LoVo (cell line): ENCODE data around the gene BMF.

ENCODE experiments used
- DNase-seq: peaks from one replicate; pipeline ENCODE4 v3.0.0-alpha.2; 2016; ENCODE audit warnings: low spot score

The BMF gene

DNA sequence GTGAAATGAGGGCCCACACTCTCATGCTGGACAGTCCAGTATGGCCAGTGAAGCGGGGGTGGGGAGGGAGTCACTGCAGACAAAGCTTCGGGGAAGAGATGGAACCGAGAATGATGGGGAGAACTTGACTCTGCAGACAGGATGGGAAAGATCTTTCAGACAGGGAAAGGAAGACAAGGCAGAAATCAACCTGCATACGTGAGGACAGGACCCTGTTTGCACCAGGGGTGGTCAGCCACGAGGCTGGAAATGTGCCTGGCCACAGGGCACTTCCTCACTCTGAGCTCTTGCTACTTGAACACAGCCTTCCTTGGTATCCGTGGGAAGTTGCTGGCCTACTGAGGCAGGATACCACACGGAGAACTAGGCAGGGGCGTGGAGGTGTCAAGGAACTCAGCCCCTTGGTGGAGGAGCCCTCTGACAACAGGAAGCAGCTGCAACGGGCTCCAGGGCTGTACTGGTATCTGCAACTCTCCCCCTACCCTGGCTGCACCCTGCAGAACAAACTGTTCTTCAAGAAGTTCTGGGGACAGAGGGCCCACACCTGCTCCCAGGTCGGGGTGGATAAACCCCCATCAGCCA lies 60.4 kb downstream of the BMF start:
- no peak for DNase-seq

DNA sequence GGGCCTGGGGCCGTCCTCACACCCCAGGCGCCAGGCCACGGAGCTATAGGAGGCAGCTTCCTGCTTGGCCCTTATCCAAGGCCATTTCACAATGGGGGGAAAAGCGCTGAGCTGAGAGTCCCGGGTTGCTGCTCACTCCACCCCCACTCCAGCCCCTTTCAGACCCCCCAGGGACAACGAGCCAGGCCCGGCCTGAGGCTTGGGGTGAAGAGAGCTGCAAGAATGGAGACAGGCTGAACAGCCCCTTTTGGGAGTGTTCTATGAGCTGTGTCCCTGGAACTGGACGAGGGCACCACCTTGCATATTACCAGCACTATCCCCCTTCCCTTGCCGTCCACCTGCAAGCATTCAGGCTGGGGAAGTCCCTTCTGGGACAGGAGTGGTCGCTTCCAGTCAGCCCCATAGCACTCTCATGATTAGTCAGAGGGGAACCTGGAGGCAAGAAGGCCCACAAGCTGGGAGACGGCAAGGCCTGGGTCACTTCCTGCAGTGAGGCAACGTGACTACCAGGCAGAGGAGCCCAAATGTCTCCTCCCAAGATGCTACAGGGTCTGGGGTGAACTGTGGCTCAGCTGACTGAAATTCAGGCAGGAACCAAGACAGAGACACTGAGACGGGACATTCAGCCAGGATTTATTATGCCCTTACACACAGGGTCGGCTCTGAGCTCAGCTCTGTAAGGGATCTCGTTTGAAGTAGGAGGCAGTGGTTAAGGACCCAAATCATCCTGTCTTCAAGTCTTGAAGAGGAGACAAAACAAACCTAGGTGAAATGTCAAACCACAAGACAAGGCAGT lies 61.1 kb downstream of the BMF start:
- DNase-seq = no peak

DNA sequence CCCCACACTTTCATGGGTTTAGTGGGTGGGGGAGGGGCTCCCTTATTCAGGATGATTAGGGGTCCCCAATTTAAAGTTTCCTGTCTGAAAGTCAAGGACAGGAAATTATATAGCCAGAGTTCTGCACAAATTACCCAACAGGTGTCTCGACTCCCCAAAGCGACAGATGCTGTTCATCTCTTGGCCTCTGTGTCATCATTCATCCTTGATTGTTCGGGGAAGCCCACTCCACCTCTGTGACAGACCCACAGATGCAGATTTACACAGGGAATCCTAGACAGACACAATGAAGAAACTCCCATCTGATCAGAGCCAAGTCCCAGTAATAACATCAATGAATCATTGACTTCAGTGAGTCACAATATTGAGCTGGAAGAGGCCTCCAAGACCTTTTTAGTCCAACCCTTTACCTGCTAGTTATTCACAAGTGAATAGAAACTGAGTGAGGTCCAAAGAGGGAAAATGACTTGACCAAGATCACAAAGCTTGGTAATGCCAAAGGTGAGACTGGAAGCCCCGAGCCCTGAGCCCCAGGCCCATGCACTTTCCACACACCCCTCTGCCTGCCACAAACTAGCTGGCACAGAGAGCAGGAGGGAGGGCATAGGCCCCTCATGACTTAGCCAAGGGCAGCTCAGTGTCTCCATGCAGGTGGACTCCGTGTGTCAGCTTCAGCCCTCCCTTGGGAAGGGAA lies 61.8 kb downstream of the BMF start:
- no peak for DNase-seq

DNA sequence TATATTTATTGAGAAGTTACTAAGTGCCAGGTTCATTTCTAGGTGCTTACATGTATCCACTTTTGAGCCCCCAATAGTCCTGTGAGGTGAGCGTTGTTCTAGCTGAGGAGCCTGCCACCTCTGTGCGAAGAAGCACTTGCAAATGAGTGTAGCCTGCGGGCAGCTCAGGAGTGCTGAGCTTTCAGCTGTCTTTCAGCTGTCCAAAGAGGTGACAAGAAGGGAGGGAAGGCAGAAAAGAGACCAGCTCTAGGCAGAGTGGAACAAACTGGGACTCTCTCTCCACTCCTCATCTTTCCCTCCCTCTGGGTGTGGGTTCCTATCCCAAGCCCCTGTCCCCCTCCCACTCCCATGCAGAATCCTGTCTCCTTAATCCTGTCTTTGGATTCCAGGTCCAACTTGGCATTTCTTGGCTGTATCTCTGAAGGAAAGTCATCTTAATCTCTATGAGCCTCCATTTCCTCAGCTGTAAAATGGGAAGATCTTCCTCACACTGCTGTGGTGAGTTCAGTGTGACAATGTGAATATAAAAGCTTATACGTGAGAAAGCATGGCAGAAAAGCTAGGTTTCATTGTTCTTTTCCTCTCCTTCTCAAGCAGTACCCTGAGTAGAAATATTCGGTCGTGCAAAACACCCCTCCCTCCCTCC lies 63.0 kb downstream of the BMF start:
- DNase-seq = no peak

DNA sequence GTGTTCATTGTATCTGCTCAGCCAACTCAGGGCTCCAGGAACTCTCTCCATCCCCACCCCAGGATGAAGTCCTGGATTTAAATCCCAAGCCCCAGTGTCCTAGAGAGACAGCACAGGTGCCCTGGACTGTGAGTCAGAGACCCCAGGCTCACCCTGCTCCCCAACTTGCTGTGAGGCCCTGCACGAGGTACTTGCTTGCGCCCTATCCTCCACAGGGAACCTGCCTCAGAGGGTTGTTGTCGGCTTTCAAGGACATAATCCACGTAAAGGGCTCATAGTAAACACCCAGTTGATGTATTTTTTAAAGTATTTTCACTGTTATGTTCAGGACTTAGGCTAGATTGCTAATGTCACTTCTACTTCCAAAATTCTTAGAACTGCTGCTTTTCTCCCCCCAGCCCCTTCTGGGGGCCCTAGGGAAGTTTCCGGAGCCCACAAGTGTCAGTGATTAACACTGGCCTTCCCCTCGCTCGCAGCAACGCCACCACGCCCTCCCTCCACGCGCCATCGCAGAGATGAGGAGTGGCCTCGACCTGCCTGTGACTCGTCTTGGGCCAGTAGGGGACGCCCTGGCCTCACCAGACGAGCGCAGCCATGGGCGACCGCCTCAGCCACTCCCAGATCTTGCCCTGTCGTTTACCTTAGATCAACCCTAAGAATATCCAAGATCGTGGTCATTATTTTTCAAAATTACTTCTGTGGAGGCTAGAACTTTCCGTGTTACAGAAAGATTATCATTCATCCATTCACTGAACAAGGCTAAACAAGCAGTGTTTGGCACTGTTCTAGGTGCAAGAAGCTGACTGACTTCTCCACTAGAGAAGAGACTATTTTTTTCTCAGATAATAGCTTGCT lies 63.7 kb downstream of the BMF start:
- DNase-seq = peak; percentile 84

DNA sequence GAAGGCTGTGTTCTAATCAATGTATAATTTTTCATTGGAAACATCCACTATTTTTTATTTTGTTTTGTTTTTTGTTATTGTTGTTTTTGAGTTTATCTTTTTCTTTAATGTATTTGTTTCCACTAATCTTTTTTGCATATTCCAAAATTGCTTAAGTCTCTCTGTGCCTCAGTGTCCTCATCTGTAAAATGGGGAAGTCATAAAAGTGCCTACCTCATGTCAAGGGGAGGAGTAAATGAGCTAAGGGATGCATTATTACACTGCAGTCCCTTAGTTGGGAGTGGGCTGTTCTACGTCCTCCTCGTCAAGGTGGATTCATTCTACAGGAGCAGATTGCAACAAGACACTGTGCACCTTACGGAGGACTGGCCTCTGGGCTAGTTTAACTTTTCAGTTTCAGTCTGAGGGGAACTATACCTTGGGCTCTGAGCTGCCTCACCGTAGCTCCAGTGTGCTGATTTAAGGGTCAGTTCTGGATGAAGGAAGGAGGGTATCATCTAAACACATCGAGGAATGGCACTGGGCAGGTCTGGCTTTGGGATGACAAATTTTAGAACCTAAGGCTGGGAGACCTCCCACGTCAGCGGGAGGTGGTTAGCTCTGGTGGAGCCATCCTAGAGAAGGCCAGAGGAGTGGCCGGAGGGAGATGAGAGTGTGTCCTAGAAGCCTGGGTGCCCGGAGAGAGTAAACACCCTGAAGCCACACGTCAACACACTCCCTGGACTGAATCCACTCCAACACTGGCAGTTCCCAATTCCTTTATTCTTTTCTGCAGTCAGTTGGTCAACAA lies 64.6 kb downstream of the BMF start:
- DNase-seq = no peak

DNA sequence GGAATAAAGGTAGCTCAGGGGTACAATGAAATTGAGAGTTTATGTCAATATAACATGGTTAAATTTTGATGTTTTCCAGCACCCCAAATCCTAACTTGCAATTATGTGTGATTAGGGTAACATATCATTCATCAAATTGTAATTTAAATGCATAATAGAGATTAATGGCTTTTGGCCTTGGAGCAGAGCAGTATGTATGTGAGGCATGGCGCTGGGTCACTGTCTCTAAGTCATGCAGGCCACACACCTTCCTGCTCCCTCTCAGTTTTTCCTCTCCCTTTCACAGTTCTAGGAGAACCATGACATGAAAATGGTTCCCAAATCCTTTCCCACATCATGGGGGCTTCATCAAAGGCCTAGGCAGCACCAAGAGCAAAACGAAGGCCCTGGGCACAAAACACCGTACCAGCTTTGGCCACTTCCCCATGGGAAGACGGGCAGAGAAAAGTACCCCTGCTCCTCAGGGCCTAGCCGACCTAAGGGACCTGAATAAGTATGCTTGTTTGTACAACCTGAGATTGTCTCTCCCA lies 65.8 kb downstream of the BMF start:
- no peak for DNase-seq

DNA sequence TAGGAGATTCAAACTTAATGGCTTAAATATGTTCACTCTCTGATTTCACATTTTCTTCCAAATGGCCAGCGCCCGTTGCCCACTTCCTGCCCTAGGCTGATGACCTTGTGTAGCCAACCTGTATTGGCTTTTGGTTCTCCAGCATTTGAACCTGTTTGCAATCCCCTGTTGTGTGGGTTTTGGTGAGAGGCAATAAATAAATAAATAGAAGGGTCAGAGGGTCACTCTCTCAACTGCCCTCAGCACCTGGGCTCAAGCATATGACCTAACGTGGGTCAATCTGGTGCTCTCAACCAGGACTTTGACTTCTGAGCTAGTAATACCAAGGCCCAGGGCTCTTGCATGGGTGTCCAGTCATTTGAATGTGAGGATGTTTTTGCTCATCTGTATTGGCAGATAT lies 67.9 kb downstream of the BMF start:
- no peak for DNase-seq

DNA sequence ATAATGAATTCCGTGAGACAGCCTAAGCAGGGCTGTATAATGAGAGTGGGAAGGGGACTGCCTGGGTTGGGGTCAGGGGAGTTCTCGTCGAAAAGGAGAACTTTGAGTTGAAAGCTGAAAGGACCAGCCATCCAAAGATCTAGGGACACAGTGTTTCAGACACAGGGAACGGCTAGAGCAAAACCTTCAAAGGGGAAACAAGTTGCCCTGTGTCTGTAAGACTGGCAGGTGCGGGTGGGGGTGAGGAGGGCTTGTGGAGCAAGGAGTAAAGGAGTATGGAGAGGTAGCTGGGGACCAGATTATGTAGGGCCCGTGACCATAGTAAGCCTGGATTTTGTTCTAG lies 68.4 kb downstream of the BMF start:
- DNase-seq = no peak

DNA sequence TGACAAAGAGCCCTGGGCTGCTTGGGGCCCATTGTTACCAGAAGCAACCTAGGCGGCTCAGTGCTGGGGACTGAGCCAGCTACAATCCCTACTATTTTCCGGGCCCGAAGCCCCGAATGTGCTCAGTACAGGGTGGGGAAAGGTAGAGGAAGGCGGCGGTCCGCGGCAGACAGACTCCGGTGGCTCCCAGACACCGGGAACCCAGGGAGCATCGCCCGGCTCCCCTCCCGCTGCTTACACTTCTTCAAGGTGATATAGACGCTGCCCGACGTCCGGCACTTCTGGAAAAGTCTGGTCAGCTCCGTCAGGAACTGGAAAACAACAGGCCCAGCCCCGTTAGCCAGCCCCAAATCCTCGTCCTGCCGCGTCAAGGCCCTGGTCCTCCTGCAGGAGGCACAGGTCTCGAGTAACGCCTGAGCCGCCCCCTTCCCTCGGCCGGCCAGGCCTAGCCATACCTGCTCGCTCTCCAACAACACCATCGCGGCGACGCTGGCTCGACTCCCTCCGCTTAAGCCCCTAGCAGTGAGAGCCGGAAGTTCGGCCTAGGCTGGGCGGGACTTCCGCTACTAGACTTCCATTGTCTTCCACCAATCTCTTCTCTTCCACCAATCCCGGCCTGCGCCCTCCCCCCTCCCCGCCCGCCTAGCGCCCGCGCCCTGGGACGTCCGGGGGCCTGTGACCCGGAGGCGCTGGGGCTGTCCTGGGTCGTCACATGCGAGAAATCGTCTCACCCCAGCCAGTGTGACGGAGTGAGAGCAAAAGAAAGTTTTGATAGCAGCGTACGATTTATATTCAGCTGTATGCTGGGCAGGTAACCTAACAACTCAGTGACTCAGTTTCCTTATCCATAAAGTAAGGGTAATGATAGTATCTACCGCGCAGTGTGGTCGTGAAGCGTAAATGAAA lies 69.8 kb downstream of the BMF start, which contains the start of gene SRP14:
TSS of gene SRP14 (minus strand) at position 544 of the 906 bp plus-strand sequence. CDS start at position 479, 65 bp downstream.
- DNase-seq = peak; percentile 95

DNA sequence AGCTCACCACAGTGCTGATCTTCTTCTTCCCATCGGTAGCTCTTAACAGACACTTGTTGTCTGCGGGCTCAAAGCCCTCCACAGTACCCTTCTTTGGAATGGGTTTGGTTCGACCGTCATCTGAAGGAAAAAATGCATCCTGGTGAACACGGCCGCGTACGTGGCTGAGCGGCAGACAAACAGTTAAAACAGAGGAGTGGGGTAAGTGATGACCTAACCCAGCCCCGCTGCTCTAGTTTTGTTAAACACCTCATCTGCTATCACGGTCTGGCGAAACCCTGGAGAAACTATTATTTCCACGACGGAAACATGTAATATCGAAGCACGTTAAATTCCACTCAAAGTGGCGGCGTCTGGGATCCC lies 70.4 kb downstream of the BMF start:
- DNase-seq = peak; percentile 24
